HUDEP-2 (cell line): ENCODE data around the gene CHCT1.
A peak's percentile ranks its signal among the peaks of the same experiment; 100 is the strongest.
"Not testable (repeated sequence)": the region's sequence is repeated elsewhere in the genome, so short reads cannot be mapped to it uniquely, and the experiment has no call there.

ENCODE experiments used
- DNase-seq, 76 experiments: peaks; one replicate each; lab custom pipeline; 2025; ENCODE audit not compliant: unreplicated experiment in 76 of 76; lab: John Stamatoyannopoulos, UW

The CHCT1 gene

GRCh38 chr17:60422162-60422665, at the start of gene CHCT1:
Gene CHCT1 (plus strand): TSS chr17:60422489. CDS start chr17:60422593, 104 bp downstream.
- peak in 1 of 76 experiments; percentile 20 for DNase-seq

GRCh38 chr17:60372790-60373483, 49.4 kb upstream of the CHCT1 start:
- no peak for DNase-seq

GRCh38 chr17:60378187-60378586, 44.1 kb upstream of the CHCT1 start:
- not testable (repeated sequence) for DNase-seq

- not testable (repeated sequence) for DNase-seq
Observed at GRCh38 chr17:60379461-60379860, 42.8 kb upstream of the CHCT1 start.

GRCh38 chr17:60381958-60382357, 40.3 kb upstream of the CHCT1 start:
- peak in 43 of 76 experiments; percentile 5 to 67 (median 28) for DNase-seq

- peak in 21 of 76 experiments; percentile 8 to 59 (median 32) for DNase-seq
Observed at GRCh38 chr17:60383379-60383778, 38.9 kb upstream of the CHCT1 start.

GRCh38 chr17:60384921-60385320, 37.4 kb upstream of the CHCT1 start:
- DNase-seq: not testable (repeated sequence)

- DNase-seq: no peak
Observed at GRCh38 chr17:60386147-60387058, 35.9 kb upstream of the CHCT1 start.

GRCh38 chr17:60387666-60388065, 34.6 kb upstream of the CHCT1 start:
- DNase-seq: no peak

GRCh38 chr17:60388742-60389141, 33.5 kb upstream of the CHCT1 start:
- DNase-seq: peak in 49 of 76 experiments; percentile 2 to 75 (median 41)

GRCh38 chr17:60390186-60390585, 32.1 kb upstream of the CHCT1 start:
- DNase-seq: peak in 10 of 76 experiments; percentile 0 to 32 (median 13)

- peak in 62 of 76 experiments; percentile 23 to 81 (median 53) for DNase-seq
Observed at GRCh38 chr17:60390925-60391470, 31.3 kb upstream of the CHCT1 start.

- DNase-seq: peak in 9 of 76 experiments; percentile 46 to 90 (median 67)
Observed at GRCh38 chr17:60391471-60392041, 30.7 kb upstream of the CHCT1 start.

GRCh38 chr17:60392042-60392844, 30.0 kb upstream of the CHCT1 start, which contains the start of gene USP32:
Gene USP32 (minus strand): TSS chr17:60392133. CDS start chr17:60391939, 194 bp downstream.
- peak; percentile 75 to 100 (median 97) for DNase-seq

GRCh38 chr17:60392845-60393702, 29.2 kb upstream of the CHCT1 start:
- peak in 57 of 76 experiments; percentile 7 to 68 (median 36) for DNase-seq

GRCh38 chr17:60393840-60394723, 28.2 kb upstream of the CHCT1 start:
- DNase-seq: no peak

GRCh38 chr17:60395508-60396065, 26.7 kb upstream of the CHCT1 start:
- DNase-seq: no peak
